Renal cortex interstitium (tissue), 11 donors: ENCODE measurements around the gene TRIB2. TPM values are rescaled to one million over a fixed set of nuclear protein-coding genes. Genes with fewer than 3 reads are reported as not detected.

Experiments
- DNase-seq, 11 donors: peaks; one replicate each; pipeline ENCODE4 v3.0.0-alpha.2; 2013; ENCODE audit warnings: low read depth in 9 of 11, low spot score in 4 of 11; ENCODE audit errors: extremely low read depth in 1 of 11
- polyA plus RNA-seq, 3 donors: library from polyadenylated mRNA; unstranded; fragments of 120-200 nt; gene quantifications; one replicate each; pipeline ENCODE4 v1.2.1, GENCODE V29; 2013; ENCODE audit not compliant: insufficient read length in 3 of 3

Gene TRIB2
- polyA plus RNA-seq, 3 donors: 175 to 234 (median 198) TPM

DNA sequence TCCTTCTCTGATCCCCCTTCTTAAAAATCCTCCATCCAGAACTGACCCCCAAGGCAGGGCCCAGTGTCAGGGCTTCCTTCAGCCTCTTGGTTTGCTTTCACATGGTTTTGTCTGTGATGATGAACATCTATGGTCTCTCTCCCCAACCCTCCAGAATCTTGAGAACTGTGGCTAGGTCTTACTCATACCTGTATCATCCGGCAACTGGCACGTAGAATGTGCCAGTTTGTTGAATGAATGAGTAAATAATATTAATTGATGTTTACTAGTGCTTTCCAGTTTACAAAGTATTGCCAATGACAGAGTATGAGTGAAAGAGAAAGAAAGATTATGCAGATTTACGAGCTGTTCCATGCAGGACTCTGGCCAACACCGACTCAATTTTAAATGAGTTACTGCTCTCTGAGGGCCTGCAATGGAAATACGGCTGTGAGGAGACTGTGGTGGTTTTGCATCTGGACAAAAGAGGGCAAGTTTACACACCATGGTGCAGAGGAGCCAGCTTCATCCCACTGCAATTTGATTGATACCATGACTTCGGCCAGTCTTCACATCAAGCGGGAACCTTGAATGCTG, 29.9 kb upstream of the TRIB2 start:
- no peak for DNase-seq

DNA sequence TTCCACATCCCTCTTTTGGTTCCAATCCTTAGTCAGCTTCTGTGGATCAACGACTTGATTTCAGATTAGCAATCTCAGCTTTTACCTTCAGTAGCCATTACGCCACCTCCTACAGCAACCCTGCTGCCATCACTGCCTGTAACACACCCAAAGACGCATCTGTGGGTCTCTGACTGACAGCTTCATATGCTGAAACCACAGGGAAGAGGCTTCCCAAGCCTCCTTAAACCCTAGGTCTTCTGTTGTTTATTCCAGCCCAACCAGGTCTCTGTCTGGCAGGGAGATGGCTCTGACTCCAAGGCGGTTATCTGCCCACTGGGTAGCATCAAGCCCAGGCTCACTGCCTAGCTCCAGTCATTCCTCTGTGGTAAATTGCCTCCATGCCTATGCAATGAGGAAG, 28.6 kb upstream of the TRIB2 start:
- no peak for DNase-seq

DNA sequence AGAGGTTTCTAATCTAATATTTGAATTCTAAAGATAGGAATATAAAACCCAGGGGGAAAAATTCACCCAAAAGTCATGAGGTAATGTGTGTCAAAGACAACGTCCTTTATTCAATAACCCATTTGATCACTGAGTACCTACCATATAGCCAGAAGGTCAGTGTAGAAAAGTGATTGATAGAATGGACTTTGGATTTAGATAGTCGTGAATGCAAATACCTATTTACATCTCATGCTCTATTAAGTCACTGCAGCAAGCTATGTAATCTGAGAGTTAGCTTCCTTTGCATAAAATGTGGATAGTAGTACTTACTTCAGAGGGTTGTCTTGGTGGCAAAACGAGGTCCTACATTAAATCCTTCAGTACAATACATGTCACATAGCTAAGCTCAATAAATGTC, 27.8 kb upstream of the TRIB2 start:
- DNase-seq: no peak

DNA sequence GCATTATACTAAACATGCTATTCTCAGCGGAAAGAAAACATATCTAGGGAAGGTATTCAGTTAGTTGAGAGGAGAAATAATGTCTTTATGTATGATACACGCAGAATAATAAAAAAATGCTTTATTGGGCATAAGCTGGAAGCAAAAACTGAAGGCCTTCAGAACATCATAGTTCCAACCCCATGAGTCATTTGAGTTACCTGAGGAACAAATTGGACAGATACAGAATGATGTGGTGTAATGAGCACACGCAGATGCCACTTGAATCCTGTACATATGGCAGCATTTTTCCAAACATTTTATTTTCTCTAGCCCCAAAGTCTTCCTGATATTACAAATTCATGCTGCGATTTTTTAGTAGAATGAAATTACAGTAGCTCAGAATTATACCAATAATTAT, 23.2 kb upstream of the TRIB2 start:
- DNase-seq: no peak

DNA sequence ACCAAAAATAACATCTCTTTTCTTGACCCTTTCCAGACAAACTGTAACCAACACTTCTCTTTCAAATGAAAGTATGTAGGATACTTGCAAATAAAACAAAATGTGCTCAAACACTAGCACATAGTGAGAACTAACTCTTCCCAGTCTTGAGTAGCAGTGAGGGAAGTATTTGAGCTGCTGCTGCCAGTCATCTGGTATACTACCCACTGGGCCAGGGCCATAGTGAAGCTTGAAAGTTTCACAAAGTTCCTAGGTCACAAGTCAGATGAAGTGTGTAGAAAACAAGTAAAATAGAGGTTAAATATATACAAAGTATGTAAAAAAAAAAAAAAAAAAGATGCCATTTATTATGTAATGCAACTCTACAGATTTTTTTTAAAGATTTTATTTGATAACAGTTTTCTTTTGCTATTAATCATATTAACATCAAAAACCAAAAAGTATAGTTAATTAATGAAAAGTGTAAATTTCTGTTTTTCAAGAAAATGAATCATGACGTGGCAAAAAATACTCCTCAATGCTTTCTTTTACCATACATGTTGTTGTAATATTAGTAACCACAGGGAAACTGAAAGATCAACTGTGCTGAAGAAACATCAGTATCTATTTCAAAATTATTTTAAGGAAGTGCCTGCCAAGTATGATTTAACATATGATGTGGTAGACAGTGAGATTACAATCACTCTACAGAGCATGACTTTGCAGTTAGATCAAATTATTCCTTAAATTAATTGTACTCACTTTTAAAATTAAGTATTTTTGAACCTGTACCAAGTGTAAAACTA, 21.6 kb upstream of the TRIB2 start:
- no peak for DNase-seq

DNA sequence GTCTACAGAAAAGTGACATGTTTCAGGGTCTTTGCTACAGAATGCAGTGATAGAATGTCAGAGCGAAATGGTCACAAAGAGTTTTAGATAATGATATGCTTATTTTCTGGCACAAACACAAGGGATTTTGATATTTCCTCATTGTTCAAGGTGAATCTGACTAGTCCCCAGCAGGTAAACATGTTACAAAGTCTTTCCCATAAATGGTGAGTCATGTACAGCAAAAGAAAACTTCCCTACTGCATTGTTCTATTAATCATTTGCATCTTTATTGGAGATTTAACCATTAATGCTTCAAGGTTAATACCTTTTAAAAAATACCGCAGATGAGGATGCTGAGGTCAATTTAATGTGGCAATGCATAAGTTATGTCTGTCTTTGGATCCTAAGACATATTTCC, 19.1 kb upstream of the TRIB2 start:
- no peak for DNase-seq

DNA sequence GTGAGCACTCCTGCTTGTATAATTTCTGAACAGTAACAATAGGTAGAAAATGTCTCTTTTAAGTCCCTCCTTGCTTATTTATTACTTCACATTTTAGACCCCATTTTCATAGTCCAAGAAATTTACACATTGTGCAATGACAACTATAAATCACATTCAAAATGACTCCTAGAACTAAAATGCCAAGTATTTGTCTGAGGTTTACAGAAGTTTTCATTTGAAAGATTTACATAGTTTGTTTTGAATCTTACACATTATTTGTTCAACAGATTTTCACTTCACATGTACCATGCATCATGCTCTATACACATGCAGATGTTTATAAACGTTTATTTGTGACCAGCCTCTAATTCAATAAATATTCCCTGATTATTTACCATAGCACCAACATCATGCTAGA, 15.7 kb upstream of the TRIB2 start:
- DNase-seq: no peak

DNA sequence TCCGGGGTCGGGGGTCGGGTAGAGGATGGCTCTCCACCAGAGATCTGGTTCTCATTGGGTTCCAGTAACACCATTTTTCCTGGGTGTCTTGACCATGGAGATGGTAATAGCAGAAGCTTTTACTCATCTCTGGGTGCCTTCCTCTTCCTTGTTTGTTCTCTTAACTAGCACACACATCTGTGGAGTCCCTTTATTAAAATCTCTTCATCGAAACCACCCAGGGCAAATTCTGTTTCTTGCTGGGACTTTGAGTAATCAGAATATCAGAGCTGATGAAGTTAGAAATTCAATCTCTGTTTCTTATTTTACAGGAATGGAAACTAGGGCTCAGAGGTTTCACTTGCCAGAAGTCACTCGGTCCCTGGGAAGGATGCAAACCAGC, 15.0 kb upstream of the TRIB2 start:
- no peak for DNase-seq

DNA sequence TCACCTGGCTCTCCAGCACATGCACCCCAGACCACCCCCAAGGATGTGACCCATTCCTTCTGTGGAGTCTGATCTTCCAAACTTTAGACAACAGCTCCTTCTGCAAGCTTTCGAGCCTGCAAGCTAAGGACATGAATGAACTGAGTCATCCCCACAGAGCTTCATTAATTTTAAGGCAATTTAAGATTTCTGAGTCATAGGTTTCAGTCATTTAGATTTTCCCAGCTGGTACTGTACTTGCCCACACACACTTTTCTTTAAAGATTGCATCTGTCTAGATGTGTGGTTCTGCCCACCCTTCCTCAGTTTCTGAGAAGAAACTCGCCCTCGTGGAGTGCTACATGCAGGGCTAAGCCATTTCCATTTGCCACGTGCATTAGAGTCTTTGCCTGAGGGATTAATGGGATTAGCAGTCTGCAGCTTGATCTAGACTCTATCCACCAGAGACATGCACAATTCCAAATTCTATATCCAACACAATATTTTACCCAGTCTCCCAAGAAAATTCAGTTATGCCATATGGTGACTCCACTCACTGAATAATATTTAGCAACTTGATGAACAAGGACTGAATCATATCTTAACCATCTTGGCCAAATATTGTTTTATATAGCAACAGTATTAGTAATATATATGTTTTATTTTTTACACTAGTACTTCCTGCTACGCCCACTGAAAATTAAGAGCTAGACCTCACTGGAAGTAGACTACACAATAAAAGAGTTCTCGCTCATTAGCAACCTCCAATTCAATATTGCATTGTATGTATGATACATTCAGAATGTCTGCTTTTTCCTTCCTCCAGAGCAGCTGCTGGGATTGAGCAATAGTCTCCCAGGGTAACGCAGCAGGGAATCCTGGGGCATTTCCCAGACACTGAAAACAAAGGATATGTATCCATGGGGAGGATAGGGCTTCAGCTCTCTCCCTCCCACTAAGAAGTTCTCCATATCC, 14.3 kb upstream of the TRIB2 start:
- no peak for DNase-seq

DNA sequence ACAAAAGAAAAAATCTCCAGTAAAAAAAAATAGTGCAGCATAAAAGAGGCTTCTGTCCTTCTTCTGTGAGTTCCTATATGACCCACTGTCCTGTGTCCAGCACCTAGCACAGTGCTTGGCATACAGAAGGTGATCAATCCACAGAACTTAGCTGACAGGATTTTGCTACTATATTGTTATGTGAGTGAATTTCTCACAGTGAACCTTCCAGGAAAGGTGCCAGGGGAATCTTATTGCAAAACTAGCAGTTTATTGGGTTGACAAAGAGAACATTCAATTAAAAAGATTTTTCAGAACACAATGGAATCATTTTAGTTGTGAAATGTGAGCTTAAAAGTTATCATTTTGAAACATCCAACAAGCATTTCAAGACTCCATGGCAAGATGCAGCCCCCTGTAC, 12.4 kb upstream of the TRIB2 start:
- no peak for DNase-seq

DNA sequence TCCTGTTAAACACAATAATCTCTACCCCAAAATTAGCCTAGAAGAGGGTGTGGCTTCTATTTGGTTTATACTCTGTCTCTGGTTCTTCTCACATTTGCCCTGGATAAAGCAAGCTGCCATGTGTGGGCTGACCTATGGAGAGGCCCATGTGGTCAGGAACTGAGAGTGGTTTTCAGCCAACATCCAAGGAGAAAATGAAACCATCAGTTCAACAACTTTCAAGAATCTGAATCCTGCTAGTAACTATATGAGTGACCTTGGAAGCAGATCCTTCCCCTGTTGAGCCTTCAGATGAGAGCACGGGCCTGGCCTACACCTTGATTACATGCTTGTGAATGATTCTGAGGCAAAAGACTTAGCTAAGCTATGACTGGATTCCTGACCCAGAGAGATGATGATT, 11.5 kb upstream of the TRIB2 start:
- DNase-seq: no peak

DNA sequence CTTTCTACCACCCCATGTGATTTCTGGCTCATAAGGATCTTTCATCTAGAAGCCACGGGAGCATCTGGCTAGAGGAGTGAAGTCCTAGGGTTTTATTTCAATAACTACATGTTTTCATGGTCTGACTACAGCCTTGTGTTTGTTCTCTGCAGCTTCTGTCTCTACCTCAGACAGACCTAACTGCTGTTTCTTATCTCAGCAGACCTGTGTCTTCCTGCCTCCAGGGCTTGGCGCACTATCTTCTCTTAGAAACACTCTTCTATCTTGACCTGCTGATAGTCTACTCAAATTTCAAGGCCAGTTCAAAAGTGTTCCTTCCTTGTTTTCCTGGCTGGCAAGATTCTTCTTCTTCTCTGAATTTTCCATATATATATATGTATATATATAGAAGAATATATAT, 11.0 kb upstream of the TRIB2 start:
- DNase-seq: no peak

DNA sequence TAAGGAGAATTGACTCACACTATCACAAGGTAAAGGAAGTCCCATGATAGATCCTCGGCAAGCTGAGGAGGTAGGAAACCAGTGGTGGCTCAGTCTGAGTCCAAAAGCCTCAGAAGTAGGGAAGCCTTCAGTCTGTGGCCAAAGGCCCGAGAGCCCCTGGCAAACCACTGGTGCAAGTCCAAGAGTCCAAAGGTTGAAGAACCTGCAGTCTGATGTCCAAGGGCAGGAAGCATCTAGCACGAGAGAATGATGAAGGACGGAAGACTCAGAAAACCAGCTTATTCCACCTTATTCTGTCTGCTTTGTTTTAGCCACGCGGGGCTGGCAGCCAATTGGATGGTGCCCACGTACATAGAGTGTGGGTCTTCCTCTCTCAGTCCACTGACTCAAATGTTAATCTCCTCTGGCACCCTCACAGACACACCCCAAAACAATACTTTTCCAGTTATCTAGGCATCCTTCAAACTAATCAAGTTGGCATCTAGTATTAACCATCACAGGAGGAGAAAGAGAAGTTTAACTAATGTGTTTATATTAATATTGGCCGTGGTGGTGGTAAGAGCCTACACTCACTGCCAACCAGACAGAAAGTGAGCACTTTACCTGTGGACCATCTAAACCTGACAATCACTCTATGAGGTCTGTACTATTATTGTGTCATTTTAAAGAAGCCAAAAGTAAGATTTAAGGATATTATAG, 8.1 kb upstream of the TRIB2 start:
- DNase-seq: no peak

DNA sequence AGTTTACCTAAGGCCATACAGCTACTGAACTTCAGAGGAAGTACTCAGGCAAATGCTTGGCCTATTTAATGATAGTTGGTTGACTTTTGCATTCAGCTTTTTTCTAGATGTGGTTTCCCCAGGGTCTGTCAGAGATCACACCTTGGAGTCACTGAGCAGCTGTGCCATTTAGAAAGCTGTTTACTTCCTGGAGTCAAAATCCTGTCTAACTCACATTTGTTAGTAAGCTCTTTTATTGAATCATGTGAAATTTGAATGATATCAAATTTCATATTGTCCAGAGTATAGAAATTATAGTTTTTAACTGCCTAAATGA, 7.6 kb upstream of the TRIB2 start:
- no peak for DNase-seq

DNA sequence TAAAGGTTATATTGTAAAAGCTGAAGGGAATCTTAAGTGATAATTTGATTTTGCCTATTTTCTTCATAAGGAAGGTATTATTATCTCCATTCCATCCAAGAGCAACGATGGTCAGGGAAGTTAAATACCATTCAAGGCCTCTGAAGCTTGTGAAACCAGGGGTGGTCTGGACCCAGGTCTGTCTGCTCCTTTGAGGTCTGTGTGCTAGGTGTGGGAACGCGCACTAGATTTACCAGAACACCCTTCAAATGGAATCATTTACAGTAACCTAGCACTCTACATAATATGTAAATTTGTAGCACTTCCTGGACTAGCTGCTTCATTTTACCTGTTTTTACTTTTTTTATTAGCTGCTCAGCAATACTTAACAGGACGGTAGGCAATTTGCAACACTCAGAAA, 6.4 kb upstream of the TRIB2 start:
- DNase-seq: no peak

DNA sequence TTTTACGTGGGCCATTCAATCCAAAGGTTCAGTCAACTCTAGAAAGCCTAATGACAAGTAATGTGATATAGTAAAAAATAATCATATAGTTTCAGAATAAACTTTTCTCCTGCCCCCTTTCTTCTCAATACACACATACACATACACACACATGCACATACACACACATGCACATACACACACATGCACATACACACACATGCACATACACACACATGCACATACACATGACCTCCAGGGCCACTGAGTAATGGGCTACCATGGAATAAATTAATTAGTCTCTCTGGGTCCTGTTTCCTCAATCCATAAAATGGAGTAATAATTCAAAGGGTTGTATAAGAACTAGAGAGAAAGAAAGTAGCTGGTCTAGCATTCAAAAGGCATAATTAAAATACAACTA, 5.4 kb upstream of the TRIB2 start:
- no peak for DNase-seq

DNA sequence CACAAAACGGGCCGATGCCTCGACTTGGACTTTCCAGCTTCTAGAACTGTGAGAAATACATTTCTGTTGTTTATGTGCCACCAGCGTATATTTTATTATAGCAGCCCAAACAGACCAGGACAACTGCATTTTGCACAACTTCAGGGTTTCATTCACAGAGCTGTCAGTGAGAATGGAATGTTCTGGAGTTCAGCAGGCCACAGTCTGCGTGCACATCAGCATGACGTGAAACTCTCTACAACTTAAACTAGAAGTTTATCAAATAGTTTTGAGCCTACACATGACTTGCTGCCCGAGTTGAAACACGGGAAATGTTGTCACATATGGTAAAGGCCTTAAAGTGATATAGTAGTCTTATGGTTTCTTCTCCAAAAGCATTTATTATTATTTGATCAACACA, 3.9 kb upstream of the TRIB2 start:
- DNase-seq: no peak

DNA sequence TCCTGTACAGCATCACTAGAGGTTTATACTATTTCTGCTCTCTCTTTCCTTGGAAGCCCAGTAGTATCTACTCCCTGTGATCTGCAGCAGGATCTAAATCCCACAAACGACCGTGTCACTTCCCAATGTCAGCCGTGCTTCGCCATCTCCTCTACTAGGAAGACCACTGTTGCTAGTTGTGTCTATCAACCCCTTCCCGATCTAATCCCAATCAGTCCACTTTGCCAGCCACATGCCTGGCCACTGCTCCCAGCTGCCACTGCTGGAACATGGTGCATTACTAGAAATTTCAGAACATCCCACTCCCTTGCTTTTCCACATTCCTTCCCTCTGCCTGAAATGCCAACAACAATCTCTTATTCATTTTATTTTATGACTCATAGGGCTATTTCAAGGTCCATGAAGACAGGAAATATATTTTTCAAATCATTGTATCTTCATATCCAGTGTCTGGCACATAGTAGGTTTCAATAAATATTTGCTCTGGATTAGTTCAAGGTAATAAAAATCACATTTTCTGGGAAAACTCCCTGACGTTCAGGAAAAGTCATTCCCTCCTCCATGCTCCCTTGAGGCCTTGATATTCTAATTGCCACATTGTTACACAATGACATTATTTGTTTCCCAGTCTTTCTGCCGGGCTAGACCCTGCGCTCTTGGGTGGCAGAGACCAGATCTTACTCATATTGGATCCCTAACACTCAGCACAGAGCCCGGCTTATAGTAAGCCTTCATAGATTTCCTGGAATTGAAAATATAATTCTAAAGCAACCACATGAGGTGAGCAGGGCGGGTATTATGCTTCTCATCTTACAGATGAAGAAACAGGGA, 2.1 kb upstream of the TRIB2 start:
- no peak for DNase-seq
